Measurements from ENCODE around the gene NQO2. TPM values are rescaled to one million over a fixed set of nuclear protein-coding genes. Genes with fewer than 3 reads are reported as not detected.

Gene NQO2
- total RNA-seq, 1 experiment from 2014 or later, result 105 TPM

DNA sequence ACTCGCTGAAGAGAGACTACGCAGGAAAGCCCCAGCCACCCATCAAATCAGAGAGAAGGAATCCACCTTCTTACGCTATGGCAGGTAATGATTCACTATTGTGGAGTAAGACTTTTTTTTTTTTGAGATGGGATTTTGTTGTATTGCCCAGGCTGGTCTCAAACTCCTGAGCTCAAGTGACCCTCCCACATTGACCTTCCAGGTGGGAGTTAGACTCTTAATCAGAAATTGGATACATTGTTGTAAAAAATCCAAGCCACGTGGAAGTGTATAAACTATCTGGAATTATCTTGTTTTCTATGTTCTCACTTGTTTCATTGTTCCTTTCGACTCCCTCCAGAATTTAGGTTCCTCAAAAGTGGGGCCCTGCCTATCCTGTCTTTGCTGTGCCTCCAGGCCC, 6.8 kb downstream of the NQO2 start:
- Histone ChIP-seq H2BK12ac (ENCODE audit: insufficient read length, low read depth, low read length) (no peak overlapping the region), H2BK120ac (ENCODE audit: low read depth, low read length, poor library complexity, severe bottlenecking) (no peak overlapping the region), H2BK5ac (ENCODE audit: insufficient read length, low read length) (no peak overlapping the region), H3K4me2 (ENCODE audit: insufficient read depth, insufficient read length, low read length) (no peak overlapping the region), H4K8ac (replicated peaks; ENCODE audit: insufficient read length, low read depth, low read length) (no peak overlapping the region), H3K18ac (ENCODE audit: insufficient read length, low read depth, low read length) (no peak overlapping the region), H2BK15ac (ENCODE audit: low read depth, low read length) (no peak overlapping the region), H3K9ac (ENCODE audit: extremely low read depth, insufficient read length, low read length) (no peak overlapping the region), H3K79me2 (ENCODE audit: insufficient read depth, low read length) (peaks cover 1% of the 10 kb centered on the region; the same call in 1 of the 2 replicates), H2BK20ac (ENCODE audit: low read depth, low read length, poor library complexity, severe bottlenecking) (no peak overlapping the region), H3K9me3 (ENCODE audit: control insufficient read depth, low read depth, low read length) (peaks cover 14% of the 10 kb centered on the region), H3K4ac (ENCODE audit: low read depth, low read length) (no peak overlapping the region), H3K27me3 (ENCODE audit: insufficient read depth, low read length) (no peaks in the 10 kb centered on the region), H3K79me1 (ENCODE audit: insufficient read depth, low read depth, low read length, poor library complexity, severe bottlenecking) (peaks cover 5% of the 10 kb centered on the region), H2AK5ac (ENCODE audit: insufficient read length, low read length) (no peak overlapping the region), H3K27ac (ENCODE audit: insufficient read length, low read depth, low read length) (no peak overlapping the region), H4K5ac (ENCODE audit: insufficient read length, low read depth, low read length) (no peak overlapping the region), H3K14ac (ENCODE audit: insufficient read depth, low read length) (no peak overlapping the region), H3K23ac (ENCODE audit: insufficient read length, low read depth, low read length) (no peak overlapping the region), H2AFZ (ENCODE audit: low read length) (no peak overlapping the region), H4K20me1 (ENCODE audit: control insufficient read depth, insufficient read depth, insufficient read length) (no peaks in the 10 kb centered on the region), H3K4me1 (ENCODE audit: insufficient read depth, low read length) (peaks cover 2% of the 10 kb centered on the region; the same call in 1 of the 2 replicates), H3K23me2 (ENCODE audit: insufficient read length, low read depth, low read length, poor library complexity, severe bottlenecking) (no peaks in the 10 kb centered on the region), H3T11ph (ENCODE audit: low read length) (no peak overlapping the region), H3K56ac (ENCODE audit: insufficient read length, low read depth, low read length) (no peak overlapping the region), H4K91ac (ENCODE audit: insufficient read length, low read depth, low read length) (no peak overlapping the region)
- no CpG with 5 or more reads among the region's 5 CpGs for WGBS (ENCODE audit: extremely low coverage, insufficient read length, low lambda C conversion rate)
- H3K4me1 Mint-ChIP-seq, result peaks cover 59 to 71% of the 10 kb centered on the region in 2 experiments
- peaks cover 70 to 80% (median 79%) of the 10 kb centered on the region in 3 experiments for H3K36me3 Mint-ChIP-seq (ENCODE audit: insufficient read depth in 1 of 3, low read depth in 3 of 3)
- no peaks in the 10 kb centered on the region; the same call in 1 of the 2 replicates for H3K27me3 Mint-ChIP-seq (ENCODE audit: low read depth)
- H3K4me3 Mint-ChIP-seq, result no peak overlapping the region
- peaks cover 20 to 22% of the 10 kb centered on the region in 2 experiments for H3K9me3 Mint-ChIP-seq
- TF ChIP-seq, protein P1, sequence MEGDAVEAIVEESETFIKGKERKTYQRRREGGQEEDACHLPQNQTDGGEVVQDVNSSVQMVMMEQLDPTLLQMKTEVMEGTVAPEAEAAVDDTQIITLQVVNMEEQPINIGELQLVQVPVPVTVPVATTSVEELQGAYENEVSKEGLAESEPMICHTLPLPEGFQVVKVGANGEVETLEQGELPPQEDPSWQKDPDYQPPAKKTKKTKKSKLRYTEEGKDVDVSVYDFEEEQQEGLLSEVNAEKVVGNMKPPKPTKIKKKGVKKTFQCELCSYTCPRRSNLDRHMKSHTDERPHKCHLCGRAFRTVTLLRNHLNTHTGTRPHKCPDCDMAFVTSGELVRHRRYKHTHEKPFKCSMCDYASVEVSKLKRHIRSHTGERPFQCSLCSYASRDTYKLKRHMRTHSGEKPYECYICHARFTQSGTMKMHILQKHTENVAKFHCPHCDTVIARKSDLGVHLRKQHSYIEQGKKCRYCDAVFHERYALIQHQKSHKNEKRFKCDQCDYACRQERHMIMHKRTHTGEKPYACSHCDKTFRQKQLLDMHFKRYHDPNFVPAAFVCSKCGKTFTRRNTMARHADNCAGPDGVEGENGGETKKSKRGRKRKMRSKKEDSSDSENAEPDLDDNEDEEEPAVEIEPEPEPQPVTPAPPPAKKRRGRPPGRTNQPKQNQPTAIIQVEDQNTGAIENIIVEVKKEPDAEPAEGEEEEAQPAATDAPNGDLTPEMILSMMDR (conservative IDR thresholded peaks at IDR 0.05), result no peak
- peak overlapping the region; percentile 41 to 71 (median 48); a peak in 6 of 7 replicates for H3K27ac Mint-ChIP-seq
- DNase-seq, result no peak

Data from H9 (cell line).